ENCODE results near the gene PRRX2.

PRRX2 gene

GRCh38 chr9:129637102-129637501, 28.3 kb upstream of the PRRX2 start:
- no peak for DNase-seq

GRCh38 chr9:129637673-129638439, 27.6 kb upstream of the PRRX2 start:
- DNase-seq: no peak

- no peak for DNase-seq
These were observed 26.3 kb upstream of the PRRX2 start for GRCh38 chr9:129639034-129639630.

- no peak for DNase-seq
These were observed 25.7 kb upstream of the PRRX2 start for GRCh38 chr9:129639756-129640085.

GRCh38 chr9:129640086-129640870, 25.2 kb upstream of the PRRX2 start:
- DNase-seq: no peak

- no peak for DNase-seq
These were observed 24.3 kb upstream of the PRRX2 start for GRCh38 chr9:129640871-129641749.

- peak; percentile 88 to 98 (median 90) for DNase-seq
These were observed 23.5 kb upstream of the PRRX2 start, which contains the start of gene ASB6 for GRCh38 chr9:129641750-129642585. Gene ASB6 (minus strand): TSS chr9:129642151. CDS start chr9:129641999, 152 bp downstream.

GRCh38 chr9:129643706-129644105, 21.7 kb upstream of the PRRX2 start:
- DNase-seq: no peak

GRCh38 chr9:129644365-129644764, 21.1 kb upstream of the PRRX2 start:
- no peak for DNase-seq

- DNase-seq: no peak
These were observed 20.5 kb upstream of the PRRX2 start for GRCh38 chr9:129644902-129645301.

- no peak for DNase-seq
These were observed 19.2 kb upstream of the PRRX2 start for GRCh38 chr9:129646252-129646651.

- DNase-seq: no peak
These were observed 18.8 kb upstream of the PRRX2 start for GRCh38 chr9:129646654-129647053.

GRCh38 chr9:129647635-129648034, 17.8 kb upstream of the PRRX2 start:
- DNase-seq: no peak

- no peak for DNase-seq
These were observed 17.2 kb upstream of the PRRX2 start for GRCh38 chr9:129648092-129648763.

- no peak for DNase-seq
These were observed 16.7 kb upstream of the PRRX2 start for GRCh38 chr9:129648764-129649115.

- no peak for DNase-seq
These were observed 15.4 kb upstream of the PRRX2 start for GRCh38 chr9:129649726-129650679.

- DNase-seq: no peak
These were observed 14.7 kb upstream of the PRRX2 start for GRCh38 chr9:129650680-129651235.

GRCh38 chr9:129653823-129654553, 11.5 kb upstream of the PRRX2 start:
- no peak for DNase-seq

GRCh38 chr9:129654554-129655040, 10.8 kb upstream of the PRRX2 start:
- no peak for DNase-seq
